Fibroblast of lung (primary cell): Measurements from ENCODE around the gene CHRNA9. TPM values are rescaled to one million over a fixed set of nuclear protein-coding genes. Genes with fewer than 3 reads are reported as not detected.

ENCODE experiments used
- DNase-seq, 2 donors: peaks; one replicate each; pipeline versions ENCODE4 v3.0.0 to v3.0.0-alpha.2; 2010; ENCODE audit warnings: low read depth in 2 of 2
- H2AFZ ChIP-seq: 2 replicates; pipeline ENCODE4 v1.5.1; 2012; ENCODE audit warnings: low read length, control low read depth, inconsistent platforms
- H3K27ac ChIP-seq: 2 replicates; pipeline ENCODE4 v1.5.1; 2011; ENCODE audit warnings: low read length, control low read depth; ENCODE audit not compliant: insufficient read depth
- H3K27me3 ChIP-seq: 2 replicates; pipeline ENCODE4 v1.5.1; 2011; ENCODE audit warnings: mild to moderate bottlenecking, low read length; ENCODE audit not compliant: control insufficient read depth, insufficient read depth
- H3K36me3 ChIP-seq: 2 replicates; pipeline ENCODE4 v1.5.1; 2011; ENCODE audit warnings: low read length; ENCODE audit not compliant: control insufficient read depth, insufficient read depth
- H3K4me1 ChIP-seq: 2 replicates; pipeline ENCODE4 v1.5.1; 2011; ENCODE audit warnings: low read length; ENCODE audit not compliant: control insufficient read depth, insufficient read depth; ENCODE audit errors: extremely low read depth
- H3K4me2 ChIP-seq: 2 replicates; pipeline ENCODE4 v1.5.1; 2011; ENCODE audit warnings: low read length, control low read depth; ENCODE audit not compliant: insufficient read depth; ENCODE audit errors: extremely low read depth
- H3K4me3 ChIP-seq, 4 experiments: fragments of 200-600 bp in 1 of 4; sonication (generic) in 1 of 4; replicated peaks in 1 of 4; 2 replicates each; pipeline ENCODE4 v1.5.1; 2011 to 2016; ENCODE audit warnings: low read length in 4 of 4, low read depth in 3 of 4, mild to moderate bottlenecking in 3 of 4, control low read depth in 2 of 4, inconsistent platforms in 1 of 4, mixed read lengths in 1 of 4; ENCODE audit not compliant: insufficient read depth in 1 of 4; ENCODE audit errors: control extremely low read depth in 1 of 4
- H3K79me2 ChIP-seq: 2 replicates; pipeline ENCODE4 v1.5.1; 2012; ENCODE audit warnings: mild to moderate bottlenecking, low read length, inconsistent platforms; ENCODE audit not compliant: control insufficient read depth, insufficient read depth
- H3K9ac ChIP-seq: 2 replicates; pipeline ENCODE4 v1.5.1; 2011; ENCODE audit warnings: mild to moderate bottlenecking, low read length, control low read depth; ENCODE audit not compliant: insufficient read depth
- H3K9me3 ChIP-seq: 2 replicates; pipeline ENCODE4 v1.5.1; 2012; ENCODE audit warnings: low read depth, low read length; ENCODE audit not compliant: control insufficient read depth, insufficient read depth
- H4K20me1 ChIP-seq: 2 replicates; pipeline ENCODE4 v1.5.1; 2011; ENCODE audit warnings: low read length; ENCODE audit not compliant: control insufficient read depth, insufficient read depth; ENCODE audit errors: extremely low read depth
- CTCF ChIP-seq, 2 donors: IDR thresholded peaks in 1 of 2; conservative IDR thresholded peaks in 1 of 2; 1 replicate in 1 of 2; 2 replicates in 1 of 2; pipeline ENCODE4 v1.5.1; 2011 to 2012; ENCODE audit warnings: low read length in 2 of 2, control low read depth in 1 of 2, inconsistent platforms in 1 of 2, low read depth in 1 of 2, mild to moderate bottlenecking in 1 of 2
- EZH2 ChIP-seq: IDR thresholded peaks from 2 replicates; pipeline ENCODE4 v1.5.1; 2012; ENCODE audit warnings: low read length, control low read depth, mild to moderate bottlenecking; ENCODE audit errors: missing control alignments
- polyA plus RNA-seq, 2 donors: library from polyadenylated mRNA; depleted of rRNA in 1 of 2; stranded (reverse) in 1 of 2; unstranded in 1 of 2; fragments of >200 nt; gene quantifications; 2 replicates each; pipeline ENCODE4 v1.2.1, GENCODE V29; 2011 to 2012; ENCODE audit warnings: missing spikeins in 1 of 2
- total RNA-seq: library from RNA; depleted of rRNA; stranded (reverse); fragments of >200 nt; gene quantifications from 2 replicates; pipeline ENCODE4 v1.2.1, GENCODE V29; 2014

Gene CHRNA9
- total and polyA plus RNA-seq, 2 donors (not counting 1 experiment from before 2014, with no cell fraction given) = not detected

GRCh38 chr4:40394236-40394635 lies 59.1 kb downstream of the CHRNA9 start:
- H2AFZ ChIP-seq = no peak overlapping the region

GRCh38 chr4:40395166-40395900 lies 60.2 kb downstream of the CHRNA9 start:
- Histone ChIP-seq H3K27me3 (peaks cover 4% of the 10 kb centered on the region), H3K4me2 (no peak overlapping the region), H3K9me3 (no peaks in the 10 kb centered on the region), H3K36me3 (no peaks in the 10 kb centered on the region), H3K4me3 (no peak overlapping the region), H3K9ac (no peak overlapping the region), H2AFZ (no peak overlapping the region), H3K4me1 (no peaks in the 10 kb centered on the region), H3K27ac (no peak overlapping the region), H4K20me1 (no peaks in the 10 kb centered on the region), H3K79me2 (no peaks in the 10 kb centered on the region)
- no peak for TF ChIP-seq CTCF (conservative IDR thresholded peaks at IDR 0.05 in 1 of 2, IDR thresholded peaks at IDR 0.05 in 1 of 2; ENCODE audit: low read depth in 1 of 2, low read length in 2 of 2)
- TF ChIP-seq EZH2 = no peak
- no peak for DNase-seq

More at GRCh38 chr4:40394236-40394635, 59.1 kb downstream of the CHRNA9 start:
- H3K9ac ChIP-seq = no peak overlapping the region
- no peaks in the 10 kb centered on the region for H4K20me1 ChIP-seq
- no peaks in the 10 kb centered on the region for H3K9me3 ChIP-seq
- H3K27me3 ChIP-seq = peaks cover 4% of the 10 kb centered on the region
- no peak overlapping the region for H3K27ac ChIP-seq
- no peak overlapping the region for H3K4me3 ChIP-seq
- TF ChIP-seq CTCF (conservative IDR thresholded peaks at IDR 0.05 in 1 of 2, IDR thresholded peaks at IDR 0.05 in 1 of 2; ENCODE audit: low read depth in 1 of 2, low read length in 2 of 2) (no peak), EZH2 (no peak)
- no peaks in the 10 kb centered on the region for H3K79me2 ChIP-seq
- no peaks in the 10 kb centered on the region for H3K4me1 ChIP-seq
- H3K36me3 ChIP-seq = no peaks in the 10 kb centered on the region
- H3K4me2 ChIP-seq = no peak overlapping the region
- no peak for DNase-seq

- Histone ChIP-seq H2AFZ (no peak overlapping the region), H3K9me3 (no peaks in the 10 kb centered on the region), H3K27me3 (peaks cover 4% of the 10 kb centered on the region), H3K4me1 (no peaks in the 10 kb centered on the region), H4K20me1 (no peaks in the 10 kb centered on the region), H3K4me2 (no peak overlapping the region), H3K36me3 (no peaks in the 10 kb centered on the region), H3K27ac (no peak overlapping the region), H3K79me2 (no peaks in the 10 kb centered on the region), H3K9ac (no peak overlapping the region), H3K4me3 (no peak overlapping the region)
- DNase-seq = peak; percentile 17 to 60
- TF ChIP-seq CTCF (conservative IDR thresholded peaks at IDR 0.05 in 1 of 2, IDR thresholded peaks at IDR 0.05 in 1 of 2; ENCODE audit: low read depth in 1 of 2, low read length in 2 of 2) (no peak), EZH2 (no peak)
These were observed 61.0 kb downstream of the CHRNA9 start for GRCh38 chr4:40395908-40396793.
